ENCODE results near the gene MUC7. TPM values are rescaled to one million over a fixed set of nuclear protein-coding genes. Genes with fewer than 3 reads are reported as not detected.

MUC7 gene
- total RNA-seq, 1 experiment from 2014 or later: not detected

GRCh38 chr4:70452946-70453345, 19.1 kb upstream of the MUC7 start (continued):
- TF ChIP-seq ZBTB33 (IDR thresholded peaks at IDR 0.05; ENCODE audit: extremely low read depth, insufficient replicate concordance, low read length) (no peak), SP1 (IDR thresholded peaks at IDR 0.05; ENCODE audit: low read depth) (no peak)

- Histone ChIP-seq H2AFZ (ENCODE audit: low read depth, low read length, poor library complexity, severe bottlenecking) (no peak overlapping the region), H3K36me3 (ENCODE audit: control insufficient read depth in 1 of 2, insufficient read depth in 2 of 2, low read length in 2 of 2) (no peaks in the 10 kb centered on the region), H3K27ac (ENCODE audit: low read depth, low read length) (no peak overlapping the region), H3K79me2 (ENCODE audit: insufficient read depth, low read length) (no peaks in the 10 kb centered on the region), H3K4me2 (ENCODE audit: low read length) (no peak overlapping the region), H3K4me3 (replicated peaks in 1 of 2; ENCODE audit: low read depth in 1 of 2, low read length in 2 of 2) (no peak overlapping the region), H4K20me1 (ENCODE audit: insufficient read depth) (no peaks in the 10 kb centered on the region), H3K27me3 (ENCODE audit: insufficient read depth, low read length) (no peaks in the 10 kb centered on the region), H3K4me1 (ENCODE audit: control insufficient read depth in 1 of 2, insufficient read depth in 2 of 2, low read length in 2 of 2) (no peaks in the 10 kb centered on the region), H3K9ac (ENCODE audit: low read length) (no peak overlapping the region), H3K9me2 (ENCODE audit: insufficient read depth) (no peaks in the 10 kb centered on the region), H3K9me3 (ENCODE audit: control insufficient read depth in 1 of 2, insufficient read depth in 1 of 2, low read depth in 1 of 2, low read length in 2 of 2) (no peaks in the 10 kb centered on the region)
- no peak for TF ChIP-seq POLR2A (IDR thresholded peaks at IDR 0.05; ENCODE audit: borderline replicate concordance, extremely low read depth, insufficient read depth, insufficient read length)
- TF ChIP-seq SRF (IDR thresholded peaks at IDR 0.05; ENCODE audit: low read depth): no peak
- no peak for TF ChIP-seq YY1 (IDR thresholded peaks at IDR 0.05; ENCODE audit: extremely low read depth, insufficient replicate concordance, low read depth, low read length)
- TF ChIP-seq EZH2 (IDR thresholded peaks at IDR 0.05): no peak
- no peak for TF ChIP-seq ZNF274 (IDR thresholded peaks at IDR 0.05; ENCODE audit: low read depth, low read length)
- TF ChIP-seq EZH2phosphoT487 (IDR thresholded peaks at IDR 0.05; ENCODE audit: borderline replicate concordance): no peak
- TF ChIP-seq POLR2AphosphoS5 (IDR thresholded peaks at IDR 0.05; ENCODE audit: low read depth, low read length): no peak
- no peak for TF ChIP-seq TCF7L2 (IDR thresholded peaks at IDR 0.05; ENCODE audit: borderline replicate concordance, extremely low read depth, insufficient read depth, insufficient read length)
- TF ChIP-seq CBX3 (IDR thresholded peaks at IDR 0.05; ENCODE audit: low read depth): no peak
- no peak for TF ChIP-seq SIN3A (IDR thresholded peaks at IDR 0.05; ENCODE audit: low read depth)
- ATAC-seq (no peak), DNase-seq (ENCODE audit: low read depth, low spot score) (no peak)
- RAD21 ChIA-PET (ENCODE audit: low non-redundant PET in 1 of 2, low total read pairs in 2 of 2, uncharacterized antibody in 2 of 2, unreplicated experiment in 2 of 2): no interaction called here
- BruUV-seq (replicated peaks): no TSS peak
- intact Hi-C loops (cut with micrococcal nuclease): no loop called here
- POLR2A ChIA-PET: no interaction called here
- CTCF ChIA-PET: no interaction called here
Measured at GRCh38 chr4:70463335-70463734, 8.7 kb upstream of the MUC7 start.

Data from HCT116 (cell line).